BLaER1 (cell line): ENCODE data around the gene FXYD1.

Experiments used
- H3K27ac ChIP-seq: shearing (Covaris generic); formaldehyde crosslinking; 2 replicates; pipeline ENCODE4 v1.8.1; 2022
- H3K27me3 ChIP-seq: shearing (Covaris generic); formaldehyde crosslinking; 2 replicates; pipeline ENCODE4 v1.8.1; 2022
- H3K36me3 ChIP-seq: shearing (Covaris generic); formaldehyde crosslinking; 2 replicates; pipeline ENCODE4 v1.8.1; 2022
- H3K4me1 ChIP-seq: shearing (Covaris generic); formaldehyde crosslinking; 2 replicates; pipeline ENCODE4 v1.8.1; 2022
- H3K4me2 ChIP-seq: shearing (Covaris generic); formaldehyde crosslinking; 2 replicates; pipeline ENCODE4 v1.8.1; 2022
- H3K4me3 ChIP-seq: shearing (Covaris generic); formaldehyde crosslinking; 2 replicates; pipeline ENCODE4 v1.8.1; 2022
- H3K9ac ChIP-seq: shearing (Covaris generic); formaldehyde crosslinking; 2 replicates; pipeline ENCODE4 v1.8.1; 2022
- H3K9me3 ChIP-seq: shearing (Covaris generic); formaldehyde crosslinking; 2 replicates; pipeline ENCODE4 v1.8.1; 2022
- H4K20me1 ChIP-seq: shearing (Covaris generic); formaldehyde crosslinking; 2 replicates; pipeline ENCODE4 v1.8.1; 2022
- Cebpa-rat ChIP-seq: shearing (Covaris generic); IDR thresholded peaks from 2 replicates; pipeline ENCODE4 v1.8.1; 2022

FXYD1 gene

GRCh38 chr19:35130761-35131720 lies 7.6 kb upstream of the FXYD1 start:
- Histone ChIP-seq H3K27me3 (no peaks in the 10 kb centered on the region), H3K9me3 (no peaks in the 10 kb centered on the region), H3K36me3 (no peaks in the 10 kb centered on the region), H3K4me1 (peaks cover 34% of the 10 kb centered on the region), H3K9ac (no peak overlapping the region), H3K4me3 (no peak overlapping the region), H3K4me2 (peak overlapping the region; percentile 59), H3K27ac (no peak overlapping the region), H4K20me1 (no peaks in the 10 kb centered on the region)
- TF ChIP-seq Cebpa-rat = no peak

- Histone ChIP-seq H4K20me1 (no peaks in the 10 kb centered on the region), H3K4me2 (no peak overlapping the region), H3K36me3 (no peaks in the 10 kb centered on the region), H3K9me3 (no peaks in the 10 kb centered on the region), H3K4me1 (peaks cover 34% of the 10 kb centered on the region), H3K4me3 (no peak overlapping the region), H3K9ac (no peak overlapping the region), H3K27ac (no peak overlapping the region), H3K27me3 (no peaks in the 10 kb centered on the region)
- TF ChIP-seq Cebpa-rat = no peak
Measured at GRCh38 chr19:35132254-35132653, 6.4 kb upstream of the FXYD1 start.

GRCh38 chr19:35133826-35134225 lies 4.8 kb upstream of the FXYD1 start:
- no peak for TF ChIP-seq Cebpa-rat
- H3K27ac ChIP-seq = no peak overlapping the region

GRCh38 chr19:35134601-35135242 lies 3.9 kb upstream of the FXYD1 start, which contains the start of gene LGI4:
LGI4 (minus strand) TSS chr19:35135059; CDS start chr19:35134680, 379 bp downstream.
- H3K27ac ChIP-seq = no peak within 1 kb of the TSS
- H3K4me1 ChIP-seq = peaks cover 57% of the 10 kb centered on the region

More at GRCh38 chr19:35133826-35134225, 4.8 kb upstream of the FXYD1 start:
- peaks cover 48% of the 10 kb centered on the region for H3K4me1 ChIP-seq
- H3K9ac ChIP-seq = no peak overlapping the region
- no peak overlapping the region for H3K4me3 ChIP-seq
- H3K27me3 ChIP-seq = no peaks in the 10 kb centered on the region
- no peaks in the 10 kb centered on the region for H4K20me1 ChIP-seq
- H3K4me2 ChIP-seq = no peak overlapping the region
- H3K36me3 ChIP-seq = no peaks in the 10 kb centered on the region
- no peaks in the 10 kb centered on the region for H3K9me3 ChIP-seq

GRCh38 chr19:35135389-35135909 lies 3.2 kb upstream of the FXYD1 start:
- Histone ChIP-seq H3K27ac (no peak overlapping the region), H3K9me3 (no peaks in the 10 kb centered on the region), H3K36me3 (no peaks in the 10 kb centered on the region), H3K9ac (no peak overlapping the region), H3K4me3 (no peak overlapping the region), H3K4me1 (peaks cover 64% of the 10 kb centered on the region), H3K4me2 (peak overlapping the region; percentile 28), H3K27me3 (no peaks in the 10 kb centered on the region), H4K20me1 (no peaks in the 10 kb centered on the region)
- no peak for TF ChIP-seq Cebpa-rat

More at GRCh38 chr19:35134601-35135242, 3.9 kb upstream of the FXYD1 start, which contains the start of gene LGI4:
- Histone ChIP-seq H3K9me3 (no peaks in the 10 kb centered on the region), H3K36me3 (no peaks in the 10 kb centered on the region), H4K20me1 (no peaks in the 10 kb centered on the region), H3K27me3 (no peaks in the 10 kb centered on the region), H3K4me3 (no peak within 1 kb of the TSS), H3K4me2 (peak within 1 kb of the TSS; percentile 28), H3K9ac (no peak within 1 kb of the TSS)
- TF ChIP-seq Cebpa-rat = no peak

GRCh38 chr19:35136231-35136630 lies 2.4 kb upstream of the FXYD1 start:
- Histone ChIP-seq H3K4me2 (peak overlapping the region; percentile 28; the same call in 1 of the 2 replicates), H3K4me1 (peaks cover 66% of the 10 kb centered on the region), H3K27me3 (no peaks in the 10 kb centered on the region), H3K9me3 (no peaks in the 10 kb centered on the region), H3K27ac (no peak overlapping the region), H3K36me3 (no peaks in the 10 kb centered on the region), H3K4me3 (no peak overlapping the region), H4K20me1 (no peaks in the 10 kb centered on the region), H3K9ac (no peak overlapping the region)
- no peak for TF ChIP-seq Cebpa-rat

- Histone ChIP-seq H3K4me2 (peak overlapping the region; percentile 62), H3K36me3 (no peaks in the 10 kb centered on the region), H4K20me1 (no peaks in the 10 kb centered on the region), H3K27me3 (peaks cover 6% of the 10 kb centered on the region; the same call in 1 of the 2 replicates), H3K4me3 (no peak overlapping the region), H3K9me3 (no peaks in the 10 kb centered on the region), H3K9ac (no peak overlapping the region), H3K4me1 (peaks cover 69% of the 10 kb centered on the region), H3K27ac (peak overlapping the region; percentile 8; the same call in 1 of the 2 replicates)
- TF ChIP-seq Cebpa-rat = no peak
Measured at GRCh38 chr19:35136977-35137702, 1.5 kb upstream of the FXYD1 start.

GRCh38 chr19:35140207-35140961 lies 1.8 kb downstream of the FXYD1 start:
- no peak for TF ChIP-seq Cebpa-rat
- Histone ChIP-seq H3K27ac (no peak overlapping the region), H3K36me3 (no peaks in the 10 kb centered on the region), H3K9me3 (no peaks in the 10 kb centered on the region), H3K4me3 (no peak overlapping the region), H3K4me1 (peaks cover 94% of the 10 kb centered on the region), H3K9ac (no peak overlapping the region), H3K27me3 (peaks cover 11% of the 10 kb centered on the region; the same call in 1 of the 2 replicates), H3K4me2 (peak overlapping the region; percentile 59), H4K20me1 (no peaks in the 10 kb centered on the region)
